GM21381 (cell line): ENCODE measurements around the gene SLC35B1.

ENCODE experiments used
- ATAC-seq: cut with Tn5 transposase; IDR thresholded peaks from one replicate; pipeline ENCODE4 v1.9.1; 2021; ENCODE audit warnings: mild to moderate bottlenecking, moderate library complexity; ENCODE audit not compliant: unreplicated experiment

SLC35B1 gene

DNA sequence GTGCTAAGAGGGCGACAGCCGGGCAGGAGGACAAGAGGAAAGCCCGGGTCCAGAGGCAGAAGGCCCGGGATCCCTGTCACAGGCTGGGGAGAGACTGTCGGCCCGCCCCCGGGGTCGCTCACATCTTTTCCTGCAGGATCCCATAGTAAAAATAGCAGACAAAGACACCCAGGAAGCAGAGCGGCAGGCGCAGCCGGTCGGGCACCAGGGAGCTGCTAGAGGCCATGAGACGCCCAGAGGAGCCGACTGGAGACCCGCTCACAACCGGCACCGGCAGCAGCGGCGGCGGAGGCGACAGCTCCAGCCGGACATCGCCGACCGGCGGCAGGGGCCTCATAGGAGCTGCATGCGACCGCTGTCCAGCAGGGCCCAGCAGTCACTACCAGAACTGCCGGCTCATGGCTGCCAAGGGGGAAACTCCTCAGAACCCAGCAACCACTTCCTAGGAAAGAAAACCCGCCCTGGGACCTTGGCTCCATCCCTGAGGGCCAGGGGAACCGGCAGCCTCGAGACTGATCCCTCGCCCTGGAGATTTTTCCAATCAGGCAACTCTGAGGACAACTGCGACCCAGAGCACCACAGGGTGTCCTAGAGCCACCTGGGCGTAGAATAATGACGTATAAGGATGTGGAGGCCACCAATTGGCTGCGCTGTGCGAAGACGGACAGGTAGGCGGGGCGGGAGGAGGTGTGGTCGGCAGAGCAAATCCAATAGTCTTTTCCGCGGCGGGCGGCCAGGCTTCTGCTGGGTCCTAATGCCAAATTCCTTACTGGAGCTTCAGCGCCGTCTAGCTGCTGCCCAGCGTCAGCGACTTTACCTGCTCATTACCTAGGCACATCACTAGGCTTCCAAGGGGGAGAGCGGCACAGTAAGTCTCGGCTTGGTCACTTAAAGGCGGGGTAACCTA lies at the start of gene SLC35B1:
Gene SLC35B1 (minus strand): TSS at position 357 of the 907 bp plus-strand sequence. CDS start 131 bp downstream, at position 226.
- peak; percentile 92 for ATAC-seq

DNA sequence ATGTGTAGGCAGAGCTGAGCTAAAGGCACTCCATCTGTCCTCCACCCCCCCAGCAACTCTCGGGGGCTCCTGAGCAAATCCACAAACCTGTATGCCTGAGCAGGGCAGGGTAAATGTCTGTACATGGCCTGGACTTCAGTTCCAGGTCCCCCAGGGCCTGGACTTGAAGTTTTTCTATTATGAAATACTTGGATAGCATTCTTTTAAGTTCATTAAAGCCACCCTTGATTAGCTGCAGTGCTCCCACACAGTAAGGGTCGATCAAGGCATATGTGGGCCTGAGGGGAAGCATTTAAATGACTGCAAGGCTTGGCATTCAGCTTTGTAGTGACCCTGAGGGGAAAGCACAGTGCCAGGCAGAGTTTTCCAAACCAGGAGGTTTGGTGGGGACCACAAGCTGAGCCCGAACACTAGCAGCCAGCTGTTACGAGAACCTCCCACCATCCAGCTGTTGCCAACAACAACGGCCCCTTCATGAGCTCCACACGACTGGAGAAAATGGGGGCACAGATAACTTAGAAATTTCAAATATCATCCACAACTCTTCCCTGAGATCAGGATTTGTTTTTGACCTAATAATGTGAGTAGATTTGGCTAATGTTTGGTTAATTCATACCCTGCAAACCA lies 49.5 kb upstream of the SLC35B1 start:
- no peak for ATAC-seq

- no peak for ATAC-seq
Measured at GRCh38 chr17:49756323-49757150, 48.8 kb upstream of the SLC35B1 start.

DNA sequence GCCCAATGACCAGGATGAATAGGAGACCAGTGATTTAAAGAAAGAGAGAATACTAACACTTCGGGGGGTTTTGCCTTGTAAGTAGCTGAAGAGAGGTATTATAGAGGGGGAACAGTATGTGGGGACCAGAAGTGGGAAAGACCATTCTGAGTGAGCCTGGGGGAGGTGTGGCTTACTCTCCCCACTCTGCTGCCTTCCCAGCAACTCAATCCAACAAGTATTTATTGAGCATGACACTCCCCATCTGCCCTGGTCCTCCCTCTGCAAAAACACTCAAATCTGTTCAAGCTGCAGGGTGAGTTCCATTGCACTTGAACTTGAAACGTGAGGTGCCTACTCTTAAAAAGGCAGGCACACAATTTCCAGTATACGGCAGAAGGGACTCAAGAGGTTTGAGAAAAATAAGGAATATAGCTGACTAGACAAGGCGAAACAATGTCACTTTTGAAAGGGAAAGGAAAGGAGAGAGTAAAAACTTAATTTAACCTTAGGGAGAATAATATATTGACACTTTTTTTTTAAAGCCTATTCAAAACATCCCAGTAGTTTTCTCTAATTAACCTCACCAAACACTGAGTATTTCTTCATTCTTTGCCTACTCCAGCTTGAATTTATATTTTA lies 48.0 kb upstream of the SLC35B1 start:
- ATAC-seq = no peak

DNA sequence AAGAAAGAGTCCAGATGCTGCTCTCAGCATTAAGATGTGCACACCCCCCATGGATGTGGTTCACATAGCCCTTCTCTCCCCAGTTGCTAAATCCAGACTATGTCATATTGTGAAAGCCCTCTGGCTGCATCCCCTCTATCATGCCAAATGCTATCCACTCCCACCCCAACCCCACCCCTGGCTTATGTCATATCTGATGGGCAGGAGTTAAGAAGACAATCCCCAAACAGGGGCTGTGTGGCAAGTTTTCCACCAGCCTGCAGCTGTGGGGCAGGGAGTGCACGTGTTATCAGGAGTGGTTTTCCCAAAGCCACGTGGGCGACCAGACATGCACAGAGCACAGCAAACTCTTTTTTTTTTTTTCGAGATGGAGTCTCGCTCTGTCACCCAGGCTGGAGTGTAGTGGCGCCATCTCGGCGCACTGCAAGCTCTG lies 46.2 kb upstream of the SLC35B1 start:
- no peak for ATAC-seq

GRCh38 chr17:49752508-49752907 lies 44.7 kb upstream of the SLC35B1 start:
- ATAC-seq = no peak

DNA sequence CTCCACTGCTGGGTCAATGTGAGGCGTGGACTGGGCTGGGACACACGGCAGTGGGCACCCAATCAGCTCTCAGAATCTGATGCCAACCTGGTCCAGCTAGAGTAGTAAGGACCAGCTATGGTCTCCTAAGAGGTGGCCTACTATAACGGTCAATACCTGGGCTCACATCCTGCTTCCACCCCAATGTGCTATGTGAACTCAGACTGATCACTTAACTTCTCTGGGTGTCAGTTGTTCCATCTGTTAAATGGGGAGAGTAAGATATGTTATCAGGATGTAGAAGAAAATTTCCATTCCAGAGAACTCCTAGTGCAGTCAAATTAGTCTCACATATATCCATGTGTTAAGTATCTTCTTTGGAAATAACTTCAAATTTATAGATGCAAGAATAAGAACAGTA lies 42.0 kb upstream of the SLC35B1 start:
- no peak for ATAC-seq

GRCh38 chr17:49748791-49749190 lies 41.0 kb upstream of the SLC35B1 start:
- ATAC-seq = peak; percentile 72

GRCh38 chr17:49748223-49748622 lies 40.5 kb upstream of the SLC35B1 start:
- no peak for ATAC-seq

DNA sequence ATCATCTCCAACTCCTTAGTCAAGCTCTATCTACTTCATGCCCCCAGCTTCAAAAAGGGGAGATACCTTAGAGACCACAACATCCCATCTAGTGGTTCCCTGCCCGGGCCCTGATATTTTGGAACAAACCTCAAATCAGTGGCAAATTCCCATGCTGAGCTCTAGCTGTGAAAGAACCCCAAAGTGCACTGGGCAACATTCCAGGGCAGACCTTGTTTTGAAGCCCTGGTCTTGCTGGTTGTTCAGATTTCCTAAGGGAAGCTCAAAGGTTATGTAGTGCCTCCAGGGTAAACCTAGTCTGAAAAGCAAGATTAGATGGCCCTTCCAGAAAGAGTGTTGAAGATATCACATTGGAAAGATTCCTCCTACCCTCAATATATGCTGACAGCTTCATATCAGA lies 39.9 kb upstream of the SLC35B1 start:
- ATAC-seq = no peak

GRCh38 chr17:49746791-49747490 lies 39.2 kb upstream of the SLC35B1 start:
- peak; percentile 60 for ATAC-seq

- no peak for ATAC-seq
Measured at GRCh38 chr17:49745175-49746139, 37.7 kb upstream of the SLC35B1 start.

DNA sequence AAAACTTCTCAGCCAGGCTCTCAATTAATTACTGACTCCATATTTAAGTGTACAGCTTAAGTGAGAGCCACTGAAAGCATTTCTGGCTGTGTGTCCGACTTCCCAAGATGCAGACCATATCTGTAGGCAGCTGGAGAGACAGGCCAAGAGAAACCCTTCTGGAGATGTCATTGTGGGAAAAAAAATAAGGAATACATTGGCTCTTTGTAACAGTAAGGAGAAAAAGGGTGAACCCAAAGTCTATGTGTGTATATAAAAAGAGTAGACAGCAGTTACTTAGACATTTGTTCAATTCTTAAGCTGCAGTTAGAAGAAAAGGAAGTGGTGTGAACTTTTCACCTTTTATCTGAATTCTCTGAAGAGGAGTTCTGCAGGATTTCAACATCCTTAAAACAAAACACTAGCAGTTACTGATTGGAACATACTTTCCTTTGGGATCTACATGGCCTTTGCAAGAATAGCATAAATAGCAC lies 34.4 kb upstream of the SLC35B1 start:
- ATAC-seq = no peak

DNA sequence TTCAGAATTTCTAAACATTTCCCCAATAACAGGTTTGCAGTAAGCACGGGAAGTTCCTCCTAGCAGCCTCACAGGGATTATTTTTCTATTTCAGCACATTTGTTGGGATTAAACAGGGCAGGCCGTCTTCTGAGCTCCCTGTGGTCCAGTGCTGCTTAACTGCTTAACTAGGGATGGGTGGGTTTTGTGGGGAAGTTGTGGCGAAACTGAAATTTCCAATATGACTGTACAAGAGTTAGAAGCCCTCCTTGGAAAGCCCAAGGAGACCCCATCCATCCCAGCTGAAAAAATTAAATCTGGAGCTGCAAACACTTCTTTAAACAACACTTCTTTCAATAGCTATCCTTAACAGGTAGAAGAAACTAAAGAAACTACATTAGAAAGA lies 33.9 kb upstream of the SLC35B1 start:
- no peak for ATAC-seq

GRCh38 chr17:49741009-49741691 lies 33.4 kb upstream of the SLC35B1 start:
- peak; percentile 47 for ATAC-seq

GRCh38 chr17:49739641-49740271 lies 32.0 kb upstream of the SLC35B1 start:
- peak; percentile 39 for ATAC-seq

DNA sequence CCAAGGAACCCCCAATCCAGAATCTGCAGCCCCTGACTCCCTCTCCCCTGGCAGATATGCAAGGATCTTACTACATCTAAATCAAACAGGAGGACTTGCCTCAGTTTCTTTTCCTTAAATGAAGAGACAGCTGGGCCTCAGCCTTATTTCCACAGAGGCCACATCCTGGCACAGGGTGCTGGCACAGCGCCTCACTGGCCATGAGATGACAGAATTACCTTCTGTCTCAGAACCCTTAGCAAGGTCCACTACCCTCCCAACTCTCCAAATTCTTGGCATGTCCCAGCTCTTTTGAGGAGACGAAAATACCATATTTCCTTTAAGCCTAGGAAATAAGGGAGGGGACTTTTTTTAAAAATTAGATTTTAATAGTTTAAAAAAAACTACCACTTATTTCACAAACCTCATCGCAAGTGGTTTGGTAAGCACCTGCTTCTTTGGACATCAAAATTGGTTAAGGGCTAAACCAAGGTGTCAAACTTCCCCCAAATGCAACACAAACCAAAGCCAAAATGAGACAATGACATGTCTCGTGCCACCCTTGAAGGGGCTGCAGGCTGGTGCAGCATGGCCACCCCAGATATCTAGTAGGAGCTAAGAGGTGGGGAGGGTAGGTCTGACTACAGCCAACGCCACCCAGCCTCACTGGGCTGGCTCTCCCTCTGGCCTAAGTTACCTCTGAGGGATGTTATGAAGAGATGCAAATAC lies 30.8 kb upstream of the SLC35B1 start:
- no peak for ATAC-seq
